ENCODE measurements around the gene HPCAL4.

DNA sequence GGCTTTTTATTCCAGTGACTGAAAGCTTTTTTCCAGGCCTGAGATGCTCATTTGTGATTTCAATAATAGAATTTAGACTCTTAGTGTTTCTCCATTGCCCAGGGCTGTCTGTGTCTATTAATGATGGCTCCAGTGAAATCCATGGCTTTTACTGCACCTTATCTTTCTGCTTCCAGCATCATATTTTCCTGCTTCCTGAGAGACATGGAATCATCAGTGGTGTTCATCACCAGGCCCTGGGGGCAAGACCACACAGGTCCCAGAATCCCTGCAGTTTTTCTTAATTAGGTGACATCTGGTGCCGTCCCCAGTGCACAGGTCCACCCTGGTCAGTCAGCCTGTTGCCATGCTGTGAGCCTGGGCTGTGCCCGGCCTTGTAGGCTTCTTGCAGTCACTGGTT lies 34.8 kb downstream of the HPCAL4 start:
- TF ChIP-seq, protein P1, sequence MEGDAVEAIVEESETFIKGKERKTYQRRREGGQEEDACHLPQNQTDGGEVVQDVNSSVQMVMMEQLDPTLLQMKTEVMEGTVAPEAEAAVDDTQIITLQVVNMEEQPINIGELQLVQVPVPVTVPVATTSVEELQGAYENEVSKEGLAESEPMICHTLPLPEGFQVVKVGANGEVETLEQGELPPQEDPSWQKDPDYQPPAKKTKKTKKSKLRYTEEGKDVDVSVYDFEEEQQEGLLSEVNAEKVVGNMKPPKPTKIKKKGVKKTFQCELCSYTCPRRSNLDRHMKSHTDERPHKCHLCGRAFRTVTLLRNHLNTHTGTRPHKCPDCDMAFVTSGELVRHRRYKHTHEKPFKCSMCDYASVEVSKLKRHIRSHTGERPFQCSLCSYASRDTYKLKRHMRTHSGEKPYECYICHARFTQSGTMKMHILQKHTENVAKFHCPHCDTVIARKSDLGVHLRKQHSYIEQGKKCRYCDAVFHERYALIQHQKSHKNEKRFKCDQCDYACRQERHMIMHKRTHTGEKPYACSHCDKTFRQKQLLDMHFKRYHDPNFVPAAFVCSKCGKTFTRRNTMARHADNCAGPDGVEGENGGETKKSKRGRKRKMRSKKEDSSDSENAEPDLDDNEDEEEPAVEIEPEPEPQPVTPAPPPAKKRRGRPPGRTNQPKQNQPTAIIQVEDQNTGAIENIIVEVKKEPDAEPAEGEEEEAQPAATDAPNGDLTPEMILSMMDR (IDR thresholded peaks at IDR 0.05), result no peak
- no peak for TF ChIP-seq NFE2L1 (CRISPR knock-in tag; IDR thresholded peaks at IDR 0.05)
- TF ChIP-seq RELA (CRISPR knock-in tag; IDR thresholded peaks at IDR 0.05; ENCODE audit: borderline replicate concordance), result no peak
- TF ChIP-seq, protein P2, sequence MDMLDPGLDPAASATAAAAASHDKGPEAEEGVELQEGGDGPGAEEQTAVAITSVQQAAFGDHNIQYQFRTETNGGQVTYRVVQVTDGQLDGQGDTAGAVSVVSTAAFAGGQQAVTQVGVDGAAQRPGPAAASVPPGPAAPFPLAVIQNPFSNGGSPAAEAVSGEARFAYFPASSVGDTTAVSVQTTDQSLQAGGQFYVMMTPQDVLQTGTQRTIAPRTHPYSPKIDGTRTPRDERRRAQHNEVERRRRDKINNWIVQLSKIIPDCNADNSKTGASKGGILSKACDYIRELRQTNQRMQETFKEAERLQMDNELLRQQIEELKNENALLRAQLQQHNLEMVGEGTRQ (CRISPR knock-in tag; IDR thresholded peaks at IDR 0.05), result no peak
- TF ChIP-seq AFF4 (CRISPR knock-in tag; IDR thresholded peaks at IDR 0.05; ENCODE audit: borderline replicate concordance), result no peak
- TF ChIP-seq, protein P3, sequence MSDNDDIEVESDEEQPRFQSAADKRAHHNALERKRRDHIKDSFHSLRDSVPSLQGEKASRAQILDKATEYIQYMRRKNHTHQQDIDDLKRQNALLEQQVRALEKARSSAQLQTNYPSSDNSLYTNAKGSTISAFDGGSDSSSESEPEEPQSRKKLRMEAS (CRISPR knock-in tag; IDR thresholded peaks at IDR 0.05), result no peak
- TF ChIP-seq TEAD4 (CRISPR knock-in tag; IDR thresholded peaks at IDR 0.05), result no peak
- no peak for TF ChIP-seq CBFB (CRISPR knock-in tag; IDR thresholded peaks at IDR 0.05; ENCODE audit: low read depth)
- no peak for TF ChIP-seq GTF2I (CRISPR knock-in tag; conservative IDR thresholded peaks at IDR 0.05)
- TF ChIP-seq GABPB1 (CRISPR knock-in tag; IDR thresholded peaks at IDR 0.05), result no peak
- no peak for TF ChIP-seq NFYB (CRISPR knock-in tag; conservative IDR thresholded peaks at IDR 0.05; ENCODE audit: low read depth)
